Liver (tissue), 9 donors: ENCODE results near the gene OR51I2. TPM values are rescaled to one million over a fixed set of nuclear protein-coding genes. Genes with fewer than 3 reads are reported as not detected.

Experiments
- DNase-seq: peaks from one replicate; pipeline ENCODE4 v3.0.0-alpha.2; 2017; ENCODE audit warnings: low spot score
- H3K27ac ChIP-seq, 2 donors: one replicate each; pipeline ENCODE4 v1.7.0; 2013; ENCODE audit warnings: inconsistent platforms in 2 of 2, low read length in 2 of 2, control low read depth in 1 of 2, low read depth in 1 of 2, mild to moderate bottlenecking in 1 of 2
- H3K27me3 ChIP-seq, 4 donors: one replicate each; pipeline versions ENCODE4 v1.6.1 to v1.7.0; 2013; ENCODE audit warnings: low read length in 3 of 4, inconsistent platforms in 1 of 4, mild to moderate bottlenecking in 1 of 4, moderate library complexity in 1 of 4; ENCODE audit not compliant: control insufficient read depth in 4 of 4, insufficient read depth in 4 of 4
- H3K36me3 ChIP-seq, 4 donors: one replicate each; pipeline versions ENCODE4 v1.6.1 to v1.7.0; 2013; ENCODE audit warnings: low read length in 3 of 4, mild to moderate bottlenecking in 3 of 4, low read depth in 1 of 4, moderate library complexity in 1 of 4; ENCODE audit not compliant: control insufficient read depth in 4 of 4, insufficient read depth in 3 of 4
- H3K4me1 ChIP-seq, 4 donors: one replicate each; pipeline versions ENCODE4 v1.6.1 to v1.7.0; 2013; ENCODE audit warnings: low read length in 3 of 4, mild to moderate bottlenecking in 3 of 4, moderate library complexity in 1 of 4; ENCODE audit not compliant: control insufficient read depth in 4 of 4, insufficient read depth in 4 of 4
- H3K4me3 ChIP-seq, 3 donors: one replicate each; pipeline versions ENCODE4 v1.6.1 to v1.7.0; 2013; ENCODE audit warnings: low read length in 3 of 3, control low read depth in 1 of 3, low read depth in 1 of 3, mild to moderate bottlenecking in 1 of 3
- H3K9ac ChIP-seq, 2 donors: one replicate each; pipeline ENCODE4 v1.7.0; 2013; ENCODE audit warnings: low read length in 2 of 2, mild to moderate bottlenecking in 2 of 2, moderate library complexity in 2 of 2, control low read depth in 1 of 2, low read depth in 1 of 2
- H3K9me3 ChIP-seq, 4 donors: one replicate each; pipeline versions ENCODE4 v1.6.1 to v1.7.0; 2013; ENCODE audit warnings: low read length in 3 of 4; ENCODE audit not compliant: control insufficient read depth in 4 of 4
- ATF3 ChIP-seq: IDR thresholded peaks from 2 replicates; pipeline ENCODE4 v1.6.1; 2016; ENCODE audit warnings: antibody characterized with exemption
- CTCF ChIP-seq: fragments of 150-350 bp; IDR thresholded peaks from 2 replicates; pipeline ENCODE4 v1.5.1; 2017; ENCODE audit warnings: improper control_type of control experiment, low read depth, low read length; ENCODE audit not compliant: missing input control
- EGR1 ChIP-seq, 2 donors: IDR thresholded peaks; 2 replicates each; pipeline ENCODE4 v1.6.1; 2016 to 2018; ENCODE audit warnings: antibody characterized with exemption in 2 of 2, low read depth in 2 of 2
- FOXA1 ChIP-seq: IDR thresholded peaks from 2 replicates; pipeline ENCODE4 v1.6.1; 2016; ENCODE audit warnings: antibody characterized with exemption
- FOXA2 ChIP-seq: IDR thresholded peaks from 2 replicates; pipeline ENCODE4 v1.6.1; 2016; ENCODE audit warnings: antibody characterized with exemption
- GABPA ChIP-seq, 2 donors: IDR thresholded peaks in 1 of 2; conservative IDR thresholded peaks in 1 of 2; 2 replicates each; pipeline ENCODE4 v1.6.1; 2016; ENCODE audit warnings: antibody characterized with exemption in 2 of 2, mild to moderate bottlenecking in 1 of 2, moderate library complexity in 1 of 2
- HNF4G ChIP-seq: IDR thresholded peaks from 2 replicates; pipeline ENCODE4 v1.6.1; 2016; ENCODE audit warnings: antibody characterized with exemption
- JUND ChIP-seq, 2 donors: IDR thresholded peaks; 2 replicates each; pipeline ENCODE4 v1.6.1; 2016; ENCODE audit warnings: antibody characterized with exemption in 2 of 2
- NR2F2 ChIP-seq: IDR thresholded peaks from 2 replicates; pipeline ENCODE4 v1.6.1; 2016; ENCODE audit warnings: antibody characterized with exemption
- RAD21 ChIP-seq, 2 donors: IDR thresholded peaks; 2 replicates each; pipeline ENCODE4 v1.6.1; 2016; ENCODE audit warnings: antibody characterized with exemption in 2 of 2, mild to moderate bottlenecking in 2 of 2
- RXRA ChIP-seq, 2 donors: IDR thresholded peaks; 2 replicates each; pipeline ENCODE4 v1.6.1; 2017 to 2018; ENCODE audit warnings: antibody characterized with exemption in 2 of 2, mild to moderate bottlenecking in 1 of 2
- SP1 ChIP-seq: IDR thresholded peaks from 2 replicates; pipeline ENCODE4 v1.6.1; 2018; ENCODE audit warnings: antibody characterized with exemption, mild to moderate bottlenecking
- TAF1 ChIP-seq: conservative IDR thresholded peaks from 2 replicates; pipeline ENCODE4 v1.6.1; 2016; ENCODE audit warnings: antibody characterized with exemption, mild to moderate bottlenecking
- YY1 ChIP-seq: IDR thresholded peaks from 2 replicates; pipeline ENCODE4 v1.6.1; 2016; ENCODE audit warnings: antibody characterized with exemption, mild to moderate bottlenecking
- WGBS: extraction: QIAGEN DNeasy Blood & Tissue Kit; methylation state at CpG from one replicate; pipeline ENCODE4 v1.1.7; 2013; 5-methylcytosine and 5-hydroxymethylcytosine counted together
- polyA plus RNA-seq, 2 donors: library from polyadenylated mRNA; stranded (reverse) in 1 of 2; unstranded in 1 of 2; fragments of 200-250 nt in 1 of 2; fragments of >200 nt in 1 of 2; fragmentation: Nextera tagmentation in 1 of 2; extraction: Ambion mirVana in 1 of 2; gene quantifications; one replicate each; pipeline versions ENCODE4 v1.2.1 to v1.2.3, GENCODE V29; 2013 to 2015
- total RNA-seq, 2 donors: library from RNA; depleted of rRNA; stranded (reverse); fragments of >200 nt; gene quantifications; one replicate each; pipeline ENCODE4 v1.2.3, GENCODE V29; 2014
- TF ChIP-seq, protein P1 (sequence below): IDR thresholded peaks from 2 replicates; pipeline ENCODE4 v1.6.1; 2016; ENCODE audit warnings: antibody characterized with exemption, mild to moderate bottlenecking
- TF ChIP-seq, protein P2 (sequence below): IDR thresholded peaks from 2 replicates; pipeline ENCODE4 v1.6.1; 2016; ENCODE audit warnings: antibody characterized with exemption
- TF ChIP-seq, protein P3 (sequence below): IDR thresholded peaks from 2 replicates; pipeline ENCODE4 v1.6.1; 2016; ENCODE audit warnings: antibody characterized with exemption
- donor health status: healthy.
- donor health status: healthy.
- donor health status: healthy.
- donor health status: healthy.
- donor health status: healthy.

The OR51I2 gene
- total and polyA plus RNA-seq, 4 donors, result not detected

DNA sequence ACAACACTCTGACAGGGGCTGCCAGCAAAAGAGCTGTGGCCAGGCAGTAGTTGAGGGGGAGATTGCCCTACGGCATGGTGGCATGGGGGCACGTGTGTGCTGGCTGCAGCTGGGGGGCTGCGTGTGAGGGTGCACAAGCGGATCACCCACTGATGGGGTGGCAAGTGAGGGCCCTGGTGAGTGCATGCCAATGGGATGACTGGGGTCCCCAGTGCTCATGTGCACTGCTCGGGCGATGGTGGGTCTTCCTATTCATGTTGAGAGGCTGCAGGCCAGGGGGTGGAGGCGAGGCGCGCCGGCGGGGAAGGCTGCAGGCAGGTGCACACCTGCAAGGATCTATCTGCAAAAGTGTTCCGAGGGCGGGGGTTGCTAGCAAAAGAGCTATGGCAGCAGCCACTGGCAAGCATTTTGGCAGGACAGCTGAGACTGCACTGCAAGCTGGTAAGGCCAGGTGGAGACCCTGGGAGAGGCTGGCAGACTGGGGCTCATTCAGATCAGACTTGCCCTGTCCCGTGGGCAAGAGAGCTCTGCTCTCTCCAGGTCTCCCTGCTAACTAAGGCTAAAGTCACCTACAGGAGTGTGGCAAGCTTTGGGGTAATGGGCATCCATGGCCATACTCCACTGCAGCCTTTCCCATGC lies 12.0 kb downstream of the OR51I2 start:
- peaks cover 0 to 3% (median 0%) of the 10 kb centered on the region in 4 donors for H3K9me3 ChIP-seq
- peaks cover 0 to 3% (median 0%) of the 10 kb centered on the region in 4 donors for H3K27me3 ChIP-seq
- no peak overlapping the region for H3K4me3 ChIP-seq
- DNase-seq, result no peak
- 93% methylated on average over 14 of the region's 14 CpGs for WGBS
- no peaks in the 10 kb centered on the region for H3K4me1 ChIP-seq
- TF ChIP-seq FOXA1, result no peak
- no peak for TF ChIP-seq NR2F2
- TF ChIP-seq, protein P1, sequence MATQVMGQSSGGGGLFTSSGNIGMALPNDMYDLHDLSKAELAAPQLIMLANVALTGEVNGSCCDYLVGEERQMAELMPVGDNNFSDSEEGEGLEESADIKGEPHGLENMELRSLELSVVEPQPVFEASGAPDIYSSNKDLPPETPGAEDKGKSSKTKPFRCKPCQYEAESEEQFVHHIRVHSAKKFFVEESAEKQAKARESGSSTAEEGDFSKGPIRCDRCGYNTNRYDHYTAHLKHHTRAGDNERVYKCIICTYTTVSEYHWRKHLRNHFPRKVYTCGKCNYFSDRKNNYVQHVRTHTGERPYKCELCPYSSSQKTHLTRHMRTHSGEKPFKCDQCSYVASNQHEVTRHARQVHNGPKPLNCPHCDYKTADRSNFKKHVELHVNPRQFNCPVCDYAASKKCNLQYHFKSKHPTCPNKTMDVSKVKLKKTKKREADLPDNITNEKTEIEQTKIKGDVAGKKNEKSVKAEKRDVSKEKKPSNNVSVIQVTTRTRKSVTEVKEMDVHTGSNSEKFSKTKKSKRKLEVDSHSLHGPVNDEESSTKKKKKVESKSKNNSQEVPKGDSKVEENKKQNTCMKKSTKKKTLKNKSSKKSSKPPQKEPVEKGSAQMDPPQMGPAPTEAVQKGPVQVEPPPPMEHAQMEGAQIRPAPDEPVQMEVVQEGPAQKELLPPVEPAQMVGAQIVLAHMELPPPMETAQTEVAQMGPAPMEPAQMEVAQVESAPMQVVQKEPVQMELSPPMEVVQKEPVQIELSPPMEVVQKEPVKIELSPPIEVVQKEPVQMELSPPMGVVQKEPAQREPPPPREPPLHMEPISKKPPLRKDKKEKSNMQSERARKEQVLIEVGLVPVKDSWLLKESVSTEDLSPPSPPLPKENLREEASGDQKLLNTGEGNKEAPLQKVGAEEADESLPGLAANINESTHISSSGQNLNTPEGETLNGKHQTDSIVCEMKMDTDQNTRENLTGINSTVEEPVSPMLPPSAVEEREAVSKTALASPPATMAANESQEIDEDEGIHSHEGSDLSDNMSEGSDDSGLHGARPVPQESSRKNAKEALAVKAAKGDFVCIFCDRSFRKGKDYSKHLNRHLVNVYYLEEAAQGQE, result no peak
- TF ChIP-seq GABPA (IDR thresholded peaks at IDR 0.05 in 1 of 2, conservative IDR thresholded peaks at IDR 0.05 in 1 of 2), result no peak
- no peak for TF ChIP-seq TAF1
- TF ChIP-seq HNF4G, result no peak
- no peak for TF ChIP-seq RXRA (IDR thresholded peaks at IDR 0.05)
- TF ChIP-seq SP1, result no peak
- TF ChIP-seq YY1, result no peak
- no peak overlapping the region for H3K27ac ChIP-seq
- H3K9ac ChIP-seq, result no peak overlapping the region
- no peaks in the 10 kb centered on the region for H3K36me3 ChIP-seq

DNA sequence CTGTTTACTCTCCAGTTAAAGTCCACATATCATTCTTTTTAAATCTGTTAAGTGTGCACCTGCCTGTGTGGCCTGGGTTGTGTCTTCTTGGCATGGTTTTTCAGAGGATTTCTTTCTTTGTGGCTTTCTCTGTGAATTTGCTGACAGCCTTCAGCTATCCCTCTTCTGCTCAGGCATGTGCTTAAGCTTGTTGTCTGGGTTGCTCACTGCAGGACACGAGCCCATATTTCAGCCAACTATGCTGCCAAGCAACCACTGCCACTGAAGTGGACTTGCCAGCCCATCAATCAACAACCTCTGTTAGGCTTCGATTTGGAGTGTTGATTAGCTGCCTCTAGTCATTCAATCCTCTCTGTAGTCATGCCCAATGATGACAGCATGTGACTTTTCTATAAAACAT lies 18.4 kb downstream of the OR51I2 start:
- no peak for TF ChIP-seq FOXA2
- no peak for TF ChIP-seq GABPA (IDR thresholded peaks at IDR 0.05 in 1 of 2, conservative IDR thresholded peaks at IDR 0.05 in 1 of 2)
- TF ChIP-seq JUND (IDR thresholded peaks at IDR 0.05), result no peak
- TF ChIP-seq RXRA (IDR thresholded peaks at IDR 0.05), result no peak
- no peak for TF ChIP-seq ATF3
- no peak for TF ChIP-seq EGR1 (IDR thresholded peaks at IDR 0.05; ENCODE audit: low read depth in 2 of 2)
- Histone ChIP-seq H3K27me3 (no peaks in the 10 kb centered on the region), H3K9ac (no peak overlapping the region), H3K4me1 (no peaks in the 10 kb centered on the region), H3K9me3 (no peaks in the 10 kb centered on the region), H3K4me3 (no peak overlapping the region), H3K36me3 (no peaks in the 10 kb centered on the region), H3K27ac (no peak overlapping the region)
- 66% methylated on average over 2 of the region's 2 CpGs for WGBS
- no peak for DNase-seq

GRCh38 chr11:5473921-5474320 lies 24.8 kb downstream of the OR51I2 start:
- no peaks in the 10 kb centered on the region for H3K27me3 ChIP-seq
- H3K4me1 ChIP-seq, result no peaks in the 10 kb centered on the region
- no peaks in the 10 kb centered on the region for H3K9me3 ChIP-seq
- no peaks in the 10 kb centered on the region for H3K36me3 ChIP-seq
- H3K9ac ChIP-seq, result no peak overlapping the region
- H3K27ac ChIP-seq, result no peak overlapping the region
- DNase-seq, result no peak
- H3K4me3 ChIP-seq, result no peak overlapping the region
- TF ChIP-seq, protein P1, result no peak
- TF ChIP-seq, protein P2, sequence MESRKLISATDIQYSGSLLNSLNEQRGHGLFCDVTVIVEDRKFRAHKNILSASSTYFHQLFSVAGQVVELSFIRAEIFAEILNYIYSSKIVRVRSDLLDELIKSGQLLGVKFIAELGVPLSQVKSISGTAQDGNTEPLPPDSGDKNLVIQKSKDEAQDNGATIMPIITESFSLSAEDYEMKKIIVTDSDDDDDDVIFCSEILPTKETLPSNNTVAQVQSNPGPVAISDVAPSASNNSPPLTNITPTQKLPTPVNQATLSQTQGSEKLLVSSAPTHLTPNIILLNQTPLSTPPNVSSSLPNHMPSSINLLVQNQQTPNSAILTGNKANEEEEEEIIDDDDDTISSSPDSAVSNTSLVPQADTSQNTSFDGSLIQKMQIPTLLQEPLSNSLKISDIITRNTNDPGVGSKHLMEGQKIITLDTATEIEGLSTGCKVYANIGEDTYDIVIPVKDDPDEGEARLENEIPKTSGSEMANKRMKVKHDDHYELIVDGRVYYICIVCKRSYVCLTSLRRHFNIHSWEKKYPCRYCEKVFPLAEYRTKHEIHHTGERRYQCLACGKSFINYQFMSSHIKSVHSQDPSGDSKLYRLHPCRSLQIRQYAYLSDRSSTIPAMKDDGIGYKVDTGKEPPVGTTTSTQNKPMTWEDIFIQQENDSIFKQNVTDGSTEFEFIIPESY, result no peak
- TF ChIP-seq, protein P3, sequence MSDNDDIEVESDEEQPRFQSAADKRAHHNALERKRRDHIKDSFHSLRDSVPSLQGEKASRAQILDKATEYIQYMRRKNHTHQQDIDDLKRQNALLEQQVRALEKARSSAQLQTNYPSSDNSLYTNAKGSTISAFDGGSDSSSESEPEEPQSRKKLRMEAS, result no peak
- TF ChIP-seq CTCF, result no peak
- no peak for TF ChIP-seq SP1
- TF ChIP-seq FOXA1, result no peak
- no peak for TF ChIP-seq HNF4G
- TF ChIP-seq RAD21 (IDR thresholded peaks at IDR 0.05), result no peak
